Mesodermal cell (in vitro differentiated cells): ENCODE data around the gene ASPG.

Experiments
- H3K27ac ChIP-seq: 2 replicates; pipeline ENCODE4 v1.7.0; 2013; ENCODE audit warnings: mild to moderate bottlenecking, low read depth, low read length, moderate library complexity; ENCODE audit not compliant: severe bottlenecking
- H3K36me3 ChIP-seq: 2 replicates; pipeline ENCODE4 v1.7.1; 2013; ENCODE audit warnings: mild to moderate bottlenecking, low read length, moderate library complexity; ENCODE audit not compliant: control insufficient read depth, insufficient read depth
- H3K4me1 ChIP-seq: one replicate; pipeline ENCODE4 v1.7.1; 2013; ENCODE audit warnings: mild to moderate bottlenecking, low read length; ENCODE audit not compliant: insufficient read depth, control insufficient read depth, poor library complexity, severe bottlenecking
- H3K4me3 ChIP-seq: 2 replicates; pipeline ENCODE4 v1.7.0; 2013; ENCODE audit warnings: low read length, control low read depth, mild to moderate bottlenecking; ENCODE audit not compliant: insufficient read depth, poor library complexity, severe bottlenecking; ENCODE audit errors: extremely low read depth
- H3K9me3 ChIP-seq: 2 replicates; pipeline ENCODE4 v1.7.1; 2013; ENCODE audit warnings: mild to moderate bottlenecking, low read length, moderate library complexity; ENCODE audit not compliant: control insufficient read depth
- WGBS, 2 experiments: methylation state at CpG; one replicate each; pipeline ENCODE4 v1.1.5; 2013; ENCODE audit warnings: missing lambda C conversion rate in 2 of 2; ENCODE audit not compliant: insufficient coverage in 2 of 2; 5-methylcytosine and 5-hydroxymethylcytosine counted together

The ASPG gene

GRCh38 chr14:104134061-104134965, 48.8 kb downstream of the ASPG start:
- Histone ChIP-seq H3K9me3 (peaks cover 6% of the 10 kb centered on the region), H3K4me3 (no peak overlapping the region), H3K4me1 (peaks cover 3% of the 10 kb centered on the region), H3K36me3 (no peaks in the 10 kb centered on the region), H3K27ac (no peak overlapping the region)
- WGBS, 2 experiments, result 89 to 91% methylated on average over 14 to 22 of the region's 31 CpGs

GRCh38 chr14:104135121-104135903, 49.8 kb downstream of the ASPG start:
- Histone ChIP-seq H3K4me3 (peak overlapping the region; percentile 5), H3K27ac (no peak overlapping the region), H3K4me1 (peaks cover 13% of the 10 kb centered on the region), H3K36me3 (no peaks in the 10 kb centered on the region), H3K9me3 (no peaks in the 10 kb centered on the region)
- WGBS, 2 experiments, result 6% methylated on average over 29 to 35 of the region's 47 CpGs

- Histone ChIP-seq H3K36me3 (no peaks in the 10 kb centered on the region), H3K4me1 (peaks cover 14% of the 10 kb centered on the region), H3K9me3 (no peaks in the 10 kb centered on the region), H3K4me3 (peak overlapping the region; percentile 32), H3K27ac (no peak overlapping the region)
- WGBS, 2 experiments, result 1% methylated on average over 45 to 74 of the region's 78 CpGs
Observed at GRCh38 chr14:104135904-104136471, 50.5 kb downstream of the ASPG start.

- H3K4me3 ChIP-seq, result peak overlapping the region; percentile 32
- 2 to 4% methylated on average over 65 to 71 of the region's 77 CpGs for WGBS, 2 experiments
- H3K4me1 ChIP-seq, result peaks cover 14% of the 10 kb centered on the region
- no peak overlapping the region for H3K27ac ChIP-seq
- no peaks in the 10 kb centered on the region for H3K9me3 ChIP-seq
- no peaks in the 10 kb centered on the region for H3K36me3 ChIP-seq
Observed at GRCh38 chr14:104136472-104137296, 51.2 kb downstream of the ASPG start.

- H3K27ac ChIP-seq, result no peak overlapping the region
- H3K4me1 ChIP-seq, result peaks cover 14% of the 10 kb centered on the region
- no peaks in the 10 kb centered on the region for H3K9me3 ChIP-seq
- H3K4me3 ChIP-seq, result peak overlapping the region; percentile 67
- H3K36me3 ChIP-seq, result peaks cover 4% of the 10 kb centered on the region
- 0 to 1% methylated on average over 63 of the region's 88 CpGs for WGBS, 2 experiments
Observed at GRCh38 chr14:104137297-104138097, 52.0 kb downstream of the ASPG start.

GRCh38 chr14:104138098-104138717, 52.7 kb downstream of the ASPG start, which contains the start of gene KIF26A:
TSS of gene KIF26A (plus strand) at chr14:104138587. CDS start at chr14:104138723, 136 bp downstream.
- Histone ChIP-seq H3K27ac (no peak within 1 kb of the TSS), H3K36me3 (peaks cover 4% of the 10 kb centered on the region), H3K4me1 (peaks cover 14% of the 10 kb centered on the region), H3K4me3 (peak within 1 kb of the TSS; percentile 67), H3K9me3 (no peaks in the 10 kb centered on the region)
- 0 to 1% methylated on average over 35 to 60 of the region's 77 CpGs for whole genome bisulfite sequencing, 2 experiments

- peaks cover 4% of the 10 kb centered on the region for H3K36me3 ChIP-seq
- H3K4me3 ChIP-seq, result peak overlapping the region; percentile 67
- H3K9me3 ChIP-seq, result no peaks in the 10 kb centered on the region
- peaks cover 14% of the 10 kb centered on the region for H3K4me1 ChIP-seq
- WGBS, 2 experiments, result 0 to 2% methylated on average over 47 to 61 of the region's 73 CpGs
- H3K27ac ChIP-seq, result no peak overlapping the region
Observed at GRCh38 chr14:104138718-104139459, 53.4 kb downstream of the ASPG start.

- Histone ChIP-seq H3K4me3 (peak overlapping the region; percentile 67), H3K27ac (no peak overlapping the region)
- 14 to 15% methylated on average over 10 to 13 of the region's 14 CpGs for WGBS, 2 experiments
Observed at GRCh38 chr14:104139460-104140212, 54.1 kb downstream of the ASPG start.

More at GRCh38 chr14:104139460-104140212, 54.1 kb downstream of the ASPG start:
- no peaks in the 10 kb centered on the region for H3K9me3 ChIP-seq
- H3K36me3 ChIP-seq, result peaks cover 4% of the 10 kb centered on the region
- peaks cover 14% of the 10 kb centered on the region for H3K4me1 ChIP-seq
